K562 (cell line): ENCODE results near the gene TGFA.

Experiments
- BCLAF1 ChIP-seq, 2 experiments: fragments of 450-650 bp in 1 of 2; IDR thresholded peaks; 2 replicates each; pipeline ENCODE4 v1.6.1; 2011 to 2017; ENCODE audit warnings: low read depth in 2 of 2, antibody characterized with exemption in 1 of 2, borderline replicate concordance in 1 of 2, low read length in 1 of 2, mild to moderate bottlenecking in 1 of 2, mixed read lengths in 1 of 2; ENCODE audit not compliant: control insufficient read depth in 1 of 2
- CTCF ChIP-seq, 3 experiments: IDR thresholded peaks in 2 of 3; conservative IDR thresholded peaks in 1 of 3; 2 replicates each; pipeline ENCODE4 v1.5.1; 2011 to 2012; ENCODE audit warnings: low read length in 3 of 3, mild to moderate bottlenecking in 3 of 3, control low read depth in 2 of 3, improper control_type of control experiment in 1 of 3, inconsistent platforms in 1 of 3, low read depth in 1 of 3, mixed read lengths in 1 of 3, moderate library complexity in 1 of 3; ENCODE audit not compliant: insufficient read depth in 2 of 3
- HDAC2 ChIP-seq: fragments of 450-650 bp; IDR thresholded peaks from 2 replicates; pipeline ENCODE4 v1.6.1; 2016; ENCODE audit warnings: mild to moderate bottlenecking
- HDAC6 ChIP-seq: IDR thresholded peaks from 2 replicates; pipeline ENCODE4 v1.6.1; 2012; ENCODE audit warnings: low read depth, mild to moderate bottlenecking, control low read depth, inconsistent platforms, low read length, moderate library complexity
- NR3C1 ChIP-seq: sonication (generic); formaldehyde crosslinking; IDR thresholded peaks from 2 replicates; pipeline ENCODE4 v1.8.1; 2022; ENCODE audit warnings: missing genetic modification reagents
- NRF1 ChIP-seq, 2 experiments: fragments of 450-650 bp; IDR thresholded peaks in 1 of 2; conservative IDR thresholded peaks in 1 of 2; 2 replicates each; pipeline ENCODE4 v1.6.1; 2014; ENCODE audit warnings: mild to moderate bottlenecking in 2 of 2
- SIN3A ChIP-seq, 2 experiments: fragments of 150-350 bp in 1 of 2; IDR thresholded peaks; 2 replicates each; pipeline ENCODE4 v1.6.1; 2011 to 2016; ENCODE audit warnings: borderline replicate concordance in 2 of 2, low read depth in 2 of 2, low read length in 2 of 2, mild to moderate bottlenecking in 2 of 2, moderate library complexity in 2 of 2; ENCODE audit not compliant: control insufficient read depth in 1 of 2
- TBP ChIP-seq: optimal IDR thresholded peaks from 2 replicates; pipeline ENCODE3; 2011; ENCODE audit warnings: low read depth, low read length, improper control_type of control experiment
- YY1 ChIP-seq, 3 experiments: IDR thresholded peaks; 2 replicates each; pipeline ENCODE4 v1.6.1; 2011; ENCODE audit warnings: low read length in 2 of 3, mild to moderate bottlenecking in 2 of 3, moderate library complexity in 2 of 3, borderline replicate concordance in 1 of 3, control low read depth in 1 of 3, low read depth in 1 of 3; ENCODE audit not compliant: insufficient read depth in 3 of 3, insufficient replicate concordance in 2 of 3, control insufficient read depth in 1 of 3, insufficient read length in 1 of 3; ENCODE audit errors: extremely low read depth in 1 of 3
- ZBTB43 ChIP-seq: sonication (generic); formaldehyde crosslinking; IDR thresholded peaks from 2 replicates; pipeline ENCODE4 v1.8.0; 2023; ENCODE audit warnings: mild to moderate bottlenecking, missing genetic modification reagents
- ZNF589 ChIP-seq: fragments of 200-800 bp; sonication (Bioruptor generic); IDR thresholded peaks from 2 replicates; pipeline ENCODE4 v1.6.1; 2016; ENCODE audit warnings: low read depth, missing genetic modification characterization, missing compliant biosample characterization

GRCh38 chr2:70412294-70413070 is 141.1 kb downstream of the TGFA start:
- TF ChIP-seq HDAC2: no peak
- no peak for TF ChIP-seq HDAC6
- no peak for TF ChIP-seq NRF1 (conservative IDR thresholded peaks at IDR 0.05 in 1 of 2, IDR thresholded peaks at IDR 0.05 in 1 of 2)
- no peak for TF ChIP-seq YY1 (IDR thresholded peaks at IDR 0.05; ENCODE audit: borderline replicate concordance in 1 of 3, control insufficient read depth in 1 of 3, extremely low read depth in 1 of 3, insufficient read depth in 3 of 3, insufficient read length in 1 of 3, insufficient replicate concordance in 2 of 3, low read depth in 1 of 3, low read length in 2 of 3)
- TF ChIP-seq SIN3A (IDR thresholded peaks at IDR 0.05; ENCODE audit: borderline replicate concordance in 2 of 2, control insufficient read depth in 1 of 2, low read depth in 2 of 2, low read length in 2 of 2): no peak
- TF ChIP-seq TBP: no peak
- TF ChIP-seq CTCF (IDR thresholded peaks at IDR 0.05 in 2 of 3, conservative IDR thresholded peaks at IDR 0.05 in 1 of 3; ENCODE audit: insufficient read depth in 2 of 3, low read depth in 1 of 3, low read length in 3 of 3): no peak
- TF ChIP-seq NR3C1 (CRISPR knock-in tag): no peak
- TF ChIP-seq ZBTB43: no peak
- TF ChIP-seq BCLAF1 (IDR thresholded peaks at IDR 0.05; ENCODE audit: borderline replicate concordance in 1 of 2, control insufficient read depth in 1 of 2, low read depth in 2 of 2, low read length in 1 of 2): no peak
- TF ChIP-seq ZNF589: no peak
